Osteoblast (primary cell): ENCODE results near the gene ACAT2. TPM values are rescaled to one million over a fixed set of nuclear protein-coding genes. Genes with fewer than 3 reads are reported as not detected.
"Not testable (repeated sequence)": the region's sequence is repeated elsewhere in the genome, so short reads cannot be mapped to it uniquely, and the experiment has no call there.

ENCODE experiments used
- DNase-seq: peaks from one replicate; pipeline ENCODE4 v3.0.0; 2011; ENCODE audit warnings: low spot score, mixed read lengths; ENCODE audit not compliant: insufficient read length; ENCODE audit errors: missing footprints
- H2AFZ ChIP-seq: 2 replicates; pipeline ENCODE4 v1.6.0; 2011; ENCODE audit warnings: mild to moderate bottlenecking, low read length
- H3K27ac ChIP-seq: 2 replicates; pipeline ENCODE4 v1.5.1; 2011; ENCODE audit warnings: mild to moderate bottlenecking, low read depth, low read length, moderate library complexity
- H3K27me3 ChIP-seq: 2 replicates; pipeline ENCODE4 v1.6.0; 2012; ENCODE audit warnings: mild to moderate bottlenecking, control low read depth, inconsistent platforms, low read length, moderate library complexity; ENCODE audit not compliant: insufficient read depth
- H3K36me3 ChIP-seq: 2 replicates; pipeline ENCODE4 v1.5.1; 2011; ENCODE audit warnings: mild to moderate bottlenecking, low read length, control low read depth, moderate library complexity; ENCODE audit not compliant: insufficient read depth
- H3K4me1 ChIP-seq: 2 replicates; pipeline ENCODE4 v1.5.1; 2011; ENCODE audit warnings: mild to moderate bottlenecking, low read length, control low read depth, moderate library complexity; ENCODE audit not compliant: insufficient read depth
- H3K4me2 ChIP-seq: 2 replicates; pipeline ENCODE4 v1.6.0; 2011; ENCODE audit warnings: mild to moderate bottlenecking, low read length; ENCODE audit not compliant: insufficient read depth
- H3K4me3 ChIP-seq: fragments of 200-600 bp; sonication (generic); 3 replicates; pipeline ENCODE4 v1.5.1; 2012; ENCODE audit warnings: mild to moderate bottlenecking, low read length, inconsistent platforms; ENCODE audit not compliant: insufficient read depth
- H3K79me2 ChIP-seq: 2 replicates; pipeline ENCODE4 v1.6.0; 2012; ENCODE audit warnings: mild to moderate bottlenecking, low read length, control low read depth, inconsistent platforms; ENCODE audit not compliant: insufficient read depth
- H3K9me3 ChIP-seq: 2 replicates; pipeline ENCODE4 v1.5.1; 2011; ENCODE audit warnings: low read depth, low read length, control low read depth
- H4K20me1 ChIP-seq: 2 replicates; pipeline ENCODE4 v1.6.0; 2012; ENCODE audit warnings: mild to moderate bottlenecking, low read length, control low read depth; ENCODE audit not compliant: insufficient read depth
- total RNA-seq: library from RNA; depleted of rRNA; stranded (reverse); fragments of >200 nt; gene quantifications from 2 replicates; pipeline ENCODE4 v1.2.3, GENCODE V29; 2012
- TF ChIP-seq, protein P1 (sequence below): IDR thresholded peaks from 2 replicates; pipeline ENCODE4 v1.5.1; 2011; ENCODE audit warnings: mild to moderate bottlenecking, low read depth, low read length, moderate library complexity; ENCODE audit errors: extremely low read depth

The ACAT2 gene
- total RNA-seq, 1 donor: 41.6 TPM

DNA sequence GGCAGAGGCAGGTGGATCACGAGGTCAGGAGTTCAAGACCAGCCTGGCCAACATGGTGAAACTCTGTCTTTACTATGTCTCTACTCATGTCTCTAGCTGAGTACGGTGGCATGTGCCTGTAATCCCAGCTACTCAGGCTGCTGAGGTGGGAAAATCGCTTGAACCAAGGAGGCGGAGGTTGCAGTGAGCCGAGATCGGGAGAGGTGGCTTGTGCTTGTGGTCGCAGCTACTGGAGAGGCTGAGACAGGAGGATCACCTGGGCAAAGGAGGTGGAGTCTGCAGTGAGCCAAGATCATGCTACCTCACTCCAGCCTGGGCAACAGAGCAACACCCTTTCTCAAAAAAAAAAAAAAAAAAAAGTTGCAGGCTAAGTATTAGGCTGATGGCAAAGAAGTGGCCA, 42.6 kb upstream of the ACAT2 start:
- peaks cover 6% of the 10 kb centered on the region for H3K36me3 ChIP-seq
- no peak for DNase-seq
- peaks cover 20% of the 10 kb centered on the region for H3K4me1 ChIP-seq
- TF ChIP-seq, protein P1, sequence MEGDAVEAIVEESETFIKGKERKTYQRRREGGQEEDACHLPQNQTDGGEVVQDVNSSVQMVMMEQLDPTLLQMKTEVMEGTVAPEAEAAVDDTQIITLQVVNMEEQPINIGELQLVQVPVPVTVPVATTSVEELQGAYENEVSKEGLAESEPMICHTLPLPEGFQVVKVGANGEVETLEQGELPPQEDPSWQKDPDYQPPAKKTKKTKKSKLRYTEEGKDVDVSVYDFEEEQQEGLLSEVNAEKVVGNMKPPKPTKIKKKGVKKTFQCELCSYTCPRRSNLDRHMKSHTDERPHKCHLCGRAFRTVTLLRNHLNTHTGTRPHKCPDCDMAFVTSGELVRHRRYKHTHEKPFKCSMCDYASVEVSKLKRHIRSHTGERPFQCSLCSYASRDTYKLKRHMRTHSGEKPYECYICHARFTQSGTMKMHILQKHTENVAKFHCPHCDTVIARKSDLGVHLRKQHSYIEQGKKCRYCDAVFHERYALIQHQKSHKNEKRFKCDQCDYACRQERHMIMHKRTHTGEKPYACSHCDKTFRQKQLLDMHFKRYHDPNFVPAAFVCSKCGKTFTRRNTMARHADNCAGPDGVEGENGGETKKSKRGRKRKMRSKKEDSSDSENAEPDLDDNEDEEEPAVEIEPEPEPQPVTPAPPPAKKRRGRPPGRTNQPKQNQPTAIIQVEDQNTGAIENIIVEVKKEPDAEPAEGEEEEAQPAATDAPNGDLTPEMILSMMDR: no peak
- H3K27ac ChIP-seq: no peak overlapping the region
- H3K4me3 ChIP-seq: no peak overlapping the region
- no peaks in the 10 kb centered on the region for H3K9me3 ChIP-seq
- no peaks in the 10 kb centered on the region for H3K27me3 ChIP-seq
- H3K79me2 ChIP-seq: peaks cover 53% of the 10 kb centered on the region
- H2AFZ ChIP-seq: no peak overlapping the region
- no peaks in the 10 kb centered on the region for H4K20me1 ChIP-seq
- no peak overlapping the region for H3K4me2 ChIP-seq

DNA sequence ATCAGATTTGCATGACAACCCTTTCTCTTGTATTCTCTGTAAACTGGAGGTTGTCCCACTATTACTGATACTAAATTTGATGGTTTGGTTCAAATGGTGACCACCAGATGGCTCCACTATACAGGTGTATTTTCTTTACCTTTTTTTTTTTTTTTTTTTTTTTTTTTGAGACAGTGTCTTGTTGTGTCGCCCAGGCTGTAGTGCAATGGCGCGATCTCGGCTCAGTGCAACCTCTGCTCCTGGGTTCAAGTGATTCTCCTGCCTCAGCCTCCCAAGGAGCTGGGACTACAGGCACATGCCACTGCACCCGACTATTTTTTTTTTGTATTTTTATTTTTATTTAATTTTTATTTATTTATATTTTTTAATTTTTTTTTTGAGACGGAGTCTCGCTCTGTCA, 41.1 kb upstream of the ACAT2 start:
- no peak for DNase-seq
- no peak overlapping the region for H3K4me2 ChIP-seq

DNA sequence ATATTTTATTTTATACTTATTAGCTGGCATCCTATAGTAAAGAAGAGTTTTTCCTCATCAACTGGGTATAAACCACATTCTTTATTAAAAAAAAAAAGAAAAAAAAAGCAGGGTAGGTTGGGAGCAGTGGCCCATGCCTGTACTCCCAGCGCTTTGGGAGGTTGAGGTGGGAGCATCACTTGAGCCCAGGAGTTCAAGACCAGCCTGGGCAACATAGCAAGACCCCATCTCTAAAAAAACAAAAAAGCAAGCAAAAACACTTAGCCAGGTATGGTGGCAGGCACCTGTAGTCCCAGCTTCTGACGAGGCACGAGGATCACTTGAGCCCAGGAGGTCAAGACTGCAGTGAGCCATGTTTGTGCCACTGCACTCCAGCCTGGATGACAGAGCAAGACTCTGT, 39.9 kb upstream of the ACAT2 start:
- H3K27me3 ChIP-seq, DNase-seq, H3K36me3 ChIP-seq, H3K27ac ChIP-seq, H3K4me2 ChIP-seq, H2AFZ ChIP-seq, H3K4me3 ChIP-seq, H3K9me3 ChIP-seq, H4K20me1 ChIP-seq: not testable (repeated sequence)
- Histone ChIP-seq H3K4me1 (peaks cover 17% of the 10 kb centered on the region), H3K79me2 (peaks cover 66% of the 10 kb centered on the region)

More for the DNA sequence above, 41.1 kb upstream of the ACAT2 start:
- Histone ChIP-seq H3K27me3 (no peaks in the 10 kb centered on the region), H3K9me3 (no peaks in the 10 kb centered on the region), H3K27ac (no peak overlapping the region), H3K36me3 (peaks cover 3% of the 10 kb centered on the region), H3K4me3 (no peak overlapping the region), H2AFZ (no peak overlapping the region), H3K79me2 (peaks cover 54% of the 10 kb centered on the region), H3K4me1 (peaks cover 23% of the 10 kb centered on the region), H4K20me1 (no peaks in the 10 kb centered on the region)
- TF ChIP-seq, protein P1: peak; percentile 42

DNA sequence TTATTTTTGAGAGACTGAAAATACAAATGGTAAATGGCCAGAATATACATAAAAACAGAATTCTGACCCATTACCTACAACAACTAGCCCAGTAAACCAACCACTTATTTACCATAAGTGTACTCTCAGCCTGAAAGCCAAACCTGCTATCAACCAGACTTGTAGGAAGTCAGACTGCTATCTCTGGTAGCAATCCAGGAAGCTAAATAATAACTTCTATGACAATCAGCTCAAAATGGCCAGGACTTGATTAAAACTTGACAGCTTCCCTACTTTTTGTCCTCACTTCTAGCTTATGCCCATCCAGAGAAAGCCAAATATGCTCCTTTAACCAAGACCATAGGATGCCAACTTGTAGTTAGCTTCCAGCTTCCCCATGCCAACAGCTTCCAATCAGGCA, 39.2 kb upstream of the ACAT2 start:
- no peaks in the 10 kb centered on the region for H4K20me1 ChIP-seq
- H2AFZ ChIP-seq: no peak overlapping the region
- no peak overlapping the region for H3K4me3 ChIP-seq
- H3K36me3 ChIP-seq: peaks cover 3% of the 10 kb centered on the region
- H3K27ac ChIP-seq: no peak overlapping the region
- H3K4me1 ChIP-seq: peaks cover 10% of the 10 kb centered on the region
- no peaks in the 10 kb centered on the region for H3K27me3 ChIP-seq
- peaks cover 71% of the 10 kb centered on the region for H3K79me2 ChIP-seq
- no peak overlapping the region for H3K4me2 ChIP-seq
- H3K9me3 ChIP-seq: no peaks in the 10 kb centered on the region
- no peak for DNase-seq
- TF ChIP-seq, protein P1: no peak
